ENCODE data around the gene SULT1C2.

SULT1C2 gene

DNA sequence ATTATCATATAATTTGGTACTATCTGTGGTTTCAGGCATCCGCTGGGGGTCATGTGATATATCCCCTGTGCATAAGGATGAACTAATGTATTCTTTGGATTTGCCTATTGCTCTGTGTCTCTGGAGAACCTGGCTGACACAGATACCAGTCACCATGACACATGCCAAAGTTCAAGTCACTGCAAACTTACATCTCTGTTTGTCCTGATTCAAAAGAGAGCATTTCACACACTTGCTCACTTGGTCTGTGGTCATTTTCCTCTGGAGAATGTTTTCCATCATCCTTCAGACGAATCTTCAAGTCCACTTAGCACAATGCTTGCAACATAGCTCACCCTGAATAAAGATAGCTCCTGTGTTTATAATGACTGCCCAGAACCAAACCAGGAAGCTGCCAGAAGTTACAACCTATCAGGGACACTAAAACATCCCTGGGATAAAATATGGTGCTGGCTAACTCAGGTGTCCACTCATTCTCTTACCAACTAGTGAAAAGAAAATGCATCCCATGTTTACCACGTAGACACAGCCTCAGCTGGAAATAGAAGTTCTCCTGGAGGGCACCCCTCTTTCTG, 30.9 kb upstream of the SULT1C2 start:
- no peaks in the 10 kb centered on the region for H4K20me1 ChIP-seq (ENCODE audit: insufficient read depth, low read length)
- TF ChIP-seq, protein P1, sequence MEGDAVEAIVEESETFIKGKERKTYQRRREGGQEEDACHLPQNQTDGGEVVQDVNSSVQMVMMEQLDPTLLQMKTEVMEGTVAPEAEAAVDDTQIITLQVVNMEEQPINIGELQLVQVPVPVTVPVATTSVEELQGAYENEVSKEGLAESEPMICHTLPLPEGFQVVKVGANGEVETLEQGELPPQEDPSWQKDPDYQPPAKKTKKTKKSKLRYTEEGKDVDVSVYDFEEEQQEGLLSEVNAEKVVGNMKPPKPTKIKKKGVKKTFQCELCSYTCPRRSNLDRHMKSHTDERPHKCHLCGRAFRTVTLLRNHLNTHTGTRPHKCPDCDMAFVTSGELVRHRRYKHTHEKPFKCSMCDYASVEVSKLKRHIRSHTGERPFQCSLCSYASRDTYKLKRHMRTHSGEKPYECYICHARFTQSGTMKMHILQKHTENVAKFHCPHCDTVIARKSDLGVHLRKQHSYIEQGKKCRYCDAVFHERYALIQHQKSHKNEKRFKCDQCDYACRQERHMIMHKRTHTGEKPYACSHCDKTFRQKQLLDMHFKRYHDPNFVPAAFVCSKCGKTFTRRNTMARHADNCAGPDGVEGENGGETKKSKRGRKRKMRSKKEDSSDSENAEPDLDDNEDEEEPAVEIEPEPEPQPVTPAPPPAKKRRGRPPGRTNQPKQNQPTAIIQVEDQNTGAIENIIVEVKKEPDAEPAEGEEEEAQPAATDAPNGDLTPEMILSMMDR (IDR thresholded peaks at IDR 0.05; ENCODE audit: borderline replicate concordance, extremely low read depth, low read length, poor library complexity, severe bottlenecking), result no peak
- no peak for TF ChIP-seq EZH2 (IDR thresholded peaks at IDR 0.05; ENCODE audit: borderline replicate concordance, low read depth, low read length, severe bottlenecking)
- no peaks in the 10 kb centered on the region for H3K4me1 ChIP-seq (ENCODE audit: insufficient read depth, low read length)
- H3K4me2 ChIP-seq (ENCODE audit: insufficient read depth, low read length), result no peak overlapping the region
- H3K27me3 ChIP-seq (ENCODE audit: insufficient read depth, low read length, poor library complexity), result no peaks in the 10 kb centered on the region
- H3K4me3 ChIP-seq (ENCODE audit: low read depth in 1 of 2, low read length in 2 of 2), result no peak overlapping the region
- H3K27ac ChIP-seq (ENCODE audit: low read length), result no peak overlapping the region
- H3K36me3 ChIP-seq (ENCODE audit: insufficient read depth, low read length), result no peaks in the 10 kb centered on the region
- ATAC-seq (ENCODE audit: insufficient read depth, low read depth) (no peak), DNase-seq (no peak)
- no peak overlapping the region for H2AFZ ChIP-seq (ENCODE audit: low read depth, low read length)
- no peaks in the 10 kb centered on the region for H3K79me2 ChIP-seq (ENCODE audit: insufficient read depth, low read length)
- H3K9ac ChIP-seq (ENCODE audit: low read depth, low read length), result no peak overlapping the region
- H3K9me3 ChIP-seq (ENCODE audit: insufficient read depth, low read length, severe bottlenecking), result no peaks in the 10 kb centered on the region

DNA sequence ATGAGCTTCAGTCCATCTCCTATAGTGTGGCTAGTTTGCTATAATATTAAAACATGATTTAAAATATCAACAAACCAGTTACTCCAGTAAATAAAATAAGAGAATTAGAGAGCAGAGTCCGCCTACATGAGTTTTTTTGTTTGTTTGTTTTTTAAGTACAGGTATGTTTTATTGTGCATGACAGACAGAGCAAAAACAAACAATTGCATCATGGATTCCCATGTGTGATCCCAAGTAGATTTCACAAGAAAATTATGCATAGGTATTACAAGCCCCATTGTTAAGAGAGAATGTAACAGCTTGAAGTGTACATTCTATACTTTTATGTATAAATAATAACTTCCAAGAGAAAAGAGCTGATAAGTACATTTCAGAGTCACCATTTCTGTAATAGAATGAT, 27.9 kb upstream of the SULT1C2 start:
- no peak overlapping the region for H3K4me2 ChIP-seq (ENCODE audit: insufficient read depth, low read length)
- no peak for DNase-seq

DNA sequence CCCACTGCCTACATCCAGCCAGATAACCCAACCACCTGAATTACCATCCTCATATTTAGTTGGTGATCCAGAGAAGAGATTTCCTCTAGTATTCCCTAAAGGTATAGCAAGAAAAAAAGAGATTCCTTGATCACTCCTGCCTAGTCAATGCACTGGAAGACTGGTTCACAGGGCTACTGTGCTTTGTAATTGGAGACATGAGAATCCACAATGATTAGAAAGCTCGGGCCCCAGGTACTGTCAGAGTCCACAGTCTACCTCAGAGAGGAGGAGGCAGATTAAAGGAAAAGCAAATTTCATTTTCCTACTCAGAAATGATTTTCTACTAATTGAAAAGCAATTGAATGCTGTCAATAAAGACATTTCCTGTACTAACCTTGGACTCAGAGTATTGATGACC, 26.7 kb upstream of the SULT1C2 start:
- H3K36me3 ChIP-seq (ENCODE audit: insufficient read depth, low read length), result no peaks in the 10 kb centered on the region
- H3K9ac ChIP-seq (ENCODE audit: low read depth, low read length), result no peak overlapping the region
- no peaks in the 10 kb centered on the region for H3K27me3 ChIP-seq (ENCODE audit: insufficient read depth, low read length, poor library complexity)
- H3K79me2 ChIP-seq (ENCODE audit: insufficient read depth, low read length), result no peaks in the 10 kb centered on the region
- no peak for ATAC-seq (ENCODE audit: insufficient read depth, low read depth)
- no peak overlapping the region for H2AFZ ChIP-seq (ENCODE audit: low read depth, low read length)
- no peaks in the 10 kb centered on the region for H4K20me1 ChIP-seq (ENCODE audit: insufficient read depth, low read length)
- no peak overlapping the region for H3K27ac ChIP-seq (ENCODE audit: low read length)
- no peak for TF ChIP-seq EZH2 (IDR thresholded peaks at IDR 0.05; ENCODE audit: borderline replicate concordance, low read depth, low read length, severe bottlenecking)
- TF ChIP-seq, protein P1 (IDR thresholded peaks at IDR 0.05; ENCODE audit: borderline replicate concordance, extremely low read depth, low read length, poor library complexity, severe bottlenecking), result no peak
- H3K4me2 ChIP-seq (ENCODE audit: insufficient read depth, low read length), result no peak overlapping the region
- no peaks in the 10 kb centered on the region for H3K4me1 ChIP-seq (ENCODE audit: insufficient read depth, low read length)
- no peaks in the 10 kb centered on the region for H3K9me3 ChIP-seq (ENCODE audit: insufficient read depth, low read length, severe bottlenecking)
- H3K4me3 ChIP-seq (ENCODE audit: low read depth in 1 of 2, low read length in 2 of 2), result no peak overlapping the region
- no peak for DNase-seq

More for the DNA sequence above, 27.9 kb upstream of the SULT1C2 start:
- TF ChIP-seq EZH2 (IDR thresholded peaks at IDR 0.05; ENCODE audit: borderline replicate concordance, low read depth, low read length, severe bottlenecking), result no peak
- TF ChIP-seq, protein P1 (IDR thresholded peaks at IDR 0.05; ENCODE audit: borderline replicate concordance, extremely low read depth, low read length, poor library complexity, severe bottlenecking), result no peak
- Histone ChIP-seq H3K9me3 (ENCODE audit: insufficient read depth, low read length, severe bottlenecking) (no peaks in the 10 kb centered on the region), H3K27ac (ENCODE audit: low read length) (no peak overlapping the region), H3K4me1 (ENCODE audit: insufficient read depth, low read length) (no peaks in the 10 kb centered on the region), H3K79me2 (ENCODE audit: insufficient read depth, low read length) (no peaks in the 10 kb centered on the region), H3K27me3 (ENCODE audit: insufficient read depth, low read length, poor library complexity) (no peaks in the 10 kb centered on the region), H3K36me3 (ENCODE audit: insufficient read depth, low read length) (no peaks in the 10 kb centered on the region), H2AFZ (ENCODE audit: low read depth, low read length) (no peak overlapping the region), H3K9ac (ENCODE audit: low read depth, low read length) (no peak overlapping the region), H3K4me3 (ENCODE audit: low read depth in 1 of 2, low read length in 2 of 2) (no peak overlapping the region), H4K20me1 (ENCODE audit: insufficient read depth, low read length) (no peaks in the 10 kb centered on the region)
- ATAC-seq (ENCODE audit: insufficient read depth, low read depth), result no peak

Measured in DND-41 (cell line).